HepG2 (cell line): ENCODE data around the gene COL9A3. TPM values are rescaled to one million over a fixed set of nuclear protein-coding genes. Genes with fewer than 3 reads are reported as not detected.

Source experiments
- ATAC-seq: fragments of 200-7000 bp; cut with Tn5 transposase; 3 replicates; pipeline ENCODE4 v1.9.1; 2020; ENCODE audit warnings: mild to moderate bottlenecking, moderate library complexity
- BruUV-seq: library from RNA; stranded (reverse); fragments of 400-500 nt; replicated peaks from 2 replicates; lab custom pipeline; 2021; lab: Mats Ljungman, UMichigan
- CTCF ChIA-PET: fragments of 300-600 bp; formaldehyde crosslinking; extraction: SDS; loops from one replicate; lab custom pipeline; 2021; ENCODE audit warnings: low total read pairs, inconsistent platforms, low intra/inter-chr PET ratio; lab: Yijun Ruan, JAX
- POLR2A ChIA-PET: fragments of 350-600 bp; sonication (Branson Sonifier 250); formaldehyde crosslinking; loops from one replicate; lab custom pipeline; 2020; ENCODE audit warnings: antibody characterized with exemption, inconsistent platforms; lab: Yijun Ruan, JAX
- DNase-seq: peaks from one replicate; pipeline ENCODE4 v3.0.0-alpha.2; 2015; ENCODE audit warnings: low spot score
- FAIRE-seq: peaks from 3 replicates; lab custom pipeline; 2011; peaks lifted over from hg19 to GRCh38; lab: Jason Lieb, UNC
- H2AFZ ChIP-seq: one replicate; pipeline ENCODE4 v1.6.1; 2011; ENCODE audit warnings: low read length, inconsistent platforms
- H3K27ac ChIP-seq: fragments of 300-600 bp; 3 replicates; pipeline ENCODE4 v1.8.0; 2011; ENCODE audit warnings: mixed run types, mild to moderate bottlenecking, mixed read lengths, low read length, inconsistent platforms; ENCODE audit not compliant: insufficient read depth; ENCODE audit errors: extremely low read length
- H3K27me3 ChIP-seq, 2 experiments: fragments of 200-600 bp in 1 of 2; 2 replicates in 1 of 2; 3 replicates in 1 of 2; pipeline versions ENCODE4 v1.6.0 to v1.8.0; 2011; ENCODE audit warnings: low read length in 2 of 2, mild to moderate bottlenecking in 2 of 2, moderate library complexity in 2 of 2, inconsistent platforms in 1 of 2; ENCODE audit not compliant: insufficient read depth in 2 of 2, control insufficient read depth in 1 of 2
- H3K36me3 ChIP-seq, 2 experiments: fragments of 200-600 bp in 1 of 2; replicated peaks in 1 of 2; 2 replicates in 1 of 2; 3 replicates in 1 of 2; pipeline versions ENCODE4 v1.5.1 to v1.8.0; 2011; ENCODE audit warnings: low read length in 2 of 2, inconsistent platforms in 1 of 2; ENCODE audit not compliant: insufficient read depth in 2 of 2, control insufficient read depth in 1 of 2
- H3K4me1 ChIP-seq: 2 replicates; pipeline ENCODE4 v1.5.1; 2012; ENCODE audit warnings: low read length, inconsistent platforms; ENCODE audit not compliant: insufficient read depth
- H3K4me2 ChIP-seq: 2 replicates; pipeline ENCODE4 v1.6.0; 2011; ENCODE audit warnings: low read depth, low read length, inconsistent platforms
- H3K4me3 ChIP-seq, 3 experiments: fragments of 200-600 bp in 1 of 3; sonication (generic), shearing (Covaris generic) in 1 of 3; replicated peaks in 1 of 3; 2 replicates each; pipeline ENCODE4 v1.5.1; 2011 to 2016; ENCODE audit warnings: low read length in 3 of 3, inconsistent platforms in 2 of 3, low read depth in 2 of 3, mild to moderate bottlenecking in 2 of 3, control low read depth in 1 of 3, mixed read lengths in 1 of 3; ENCODE audit not compliant: insufficient read depth in 1 of 3
- H3K79me2 ChIP-seq: one replicate; pipeline ENCODE4 v1.6.1; 2011; ENCODE audit warnings: low read length, inconsistent platforms; ENCODE audit not compliant: insufficient read depth
- H3K9ac ChIP-seq: 2 replicates; pipeline ENCODE4 v1.6.0; 2011; ENCODE audit warnings: mild to moderate bottlenecking, low read depth, low read length, inconsistent platforms; ENCODE audit not compliant: insufficient read depth
- H3K9me3 ChIP-seq: 2 replicates; pipeline ENCODE4 v1.5.1; 2012; ENCODE audit warnings: mild to moderate bottlenecking, low read length
- H4K20me1 ChIP-seq: 2 replicates; pipeline ENCODE4 v1.6.0; 2011; ENCODE audit warnings: inconsistent platforms, mild to moderate bottlenecking, low read length, moderate library complexity; ENCODE audit not compliant: insufficient read depth
- CBX5 ChIP-seq: sonication (generic); formaldehyde crosslinking; IDR thresholded peaks from 2 replicates; pipeline ENCODE4 v1.4.0; 2020; ENCODE audit warnings: missing genetic modification reagents, borderline replicate concordance
- FIP1L1 ChIP-seq: fragments of 200-400 bp; formaldehyde crosslinking; IDR thresholded peaks from 2 replicates; pipeline ENCODE4 v1.6.1; 2018; ENCODE audit warnings: low read depth, mild to moderate bottlenecking, low read length, moderate library complexity, borderline replicate concordance; ENCODE audit not compliant: insufficient read depth
- HOXD1 ChIP-seq: sonication (generic); formaldehyde crosslinking; IDR thresholded peaks from 2 replicates; pipeline ENCODE4 v1.5.0; 2020; ENCODE audit warnings: missing genetic modification reagents
- IRX3 ChIP-seq: sonication (generic); formaldehyde crosslinking; IDR thresholded peaks from 2 replicates; pipeline ENCODE4 v1.8.1; 2023; ENCODE audit warnings: mild to moderate bottlenecking, low read depth, missing genetic modification reagents, borderline replicate concordance
- JDP2 ChIP-seq: sonication (generic); formaldehyde crosslinking; IDR thresholded peaks from 2 replicates; pipeline ENCODE4 v1.8.1; 2022; ENCODE audit warnings: missing genetic modification reagents, borderline replicate concordance
- MEIS2 ChIP-seq: sonication (generic); formaldehyde crosslinking; IDR thresholded peaks from 2 replicates; pipeline ENCODE4 v1.9.0; 2021; ENCODE audit warnings: mild to moderate bottlenecking, missing genetic modification reagents
- TBX3 ChIP-seq: fragments of 450-650 bp; IDR thresholded peaks from 2 replicates; pipeline ENCODE4 v1.6.1; 2017; ENCODE audit warnings: antibody characterized with exemption, mild to moderate bottlenecking, inconsistent platforms, borderline replicate concordance
- ZBTB42 ChIP-seq: sonication (generic); formaldehyde crosslinking; IDR thresholded peaks from 2 replicates; pipeline ENCODE4 v1.5.0; 2020; ENCODE audit warnings: mild to moderate bottlenecking, missing genetic modification reagents
- ZMYM3 ChIP-seq: sonication (generic); formaldehyde crosslinking; IDR thresholded peaks from 2 replicates; pipeline ENCODE4 v1.5.1; 2020; ENCODE audit warnings: mild to moderate bottlenecking, missing genetic modification reagents
- ZNF776 ChIP-seq: sonication (generic); formaldehyde crosslinking; IDR thresholded peaks from 2 replicates; pipeline ENCODE4 v1.4.0; 2020; ENCODE audit warnings: mild to moderate bottlenecking, missing genetic modification reagents
- ZNF891 ChIP-seq: sonication (generic); formaldehyde crosslinking; IDR thresholded peaks from 2 replicates; pipeline ENCODE4 v1.5.0; 2020; ENCODE audit warnings: mild to moderate bottlenecking, missing genetic modification reagents
- ZSCAN20 ChIP-seq: sonication (generic); formaldehyde crosslinking; IDR thresholded peaks from 2 replicates; pipeline ENCODE4 v1.4.0; 2020; ENCODE audit warnings: missing genetic modification reagents, mild to moderate bottlenecking, borderline replicate concordance
- ZSCAN9 ChIP-seq: IDR thresholded peaks from 2 replicates; pipeline ENCODE4 v1.6.1; 2016; ENCODE audit warnings: borderline replicate concordance
- WGBS: methylation state at CpG from one replicate; pipeline ENCODE4 v1.1.6; 2017; ENCODE audit warnings: low lambda C conversion rate; 5-methylcytosine and 5-hydroxymethylcytosine counted together
- in situ Hi-C: cut with HindIII; loops from 2 replicates; pipeline ENCODE4 v1.10.0; 2017; ENCODE audit warnings: low pct_unique_long_range_greater_than_20kb; ENCODE audit not compliant: extremely low pct_ligation_motif_present
- intact Hi-C: fragments of 100-400 bp; cut with micrococcal nuclease; formaldehyde crosslinking; loops from one replicate; pipeline ENCODE4 v1.10.0; 2022; ENCODE audit not compliant: unreplicated experiment
- polyA plus RNA-seq, 8 experiments: library from polyadenylated mRNA; depleted of rRNA in 3 of 8; stranded (reverse) in 7 of 8; unstranded in 1 of 8; fragments of >200 nt; fragmentation: Illumina TruSeq in 4 of 8; extraction: Trizol in 4 of 8; gene quantifications; 2 replicates each; pipeline versions ENCODE4 v1.2.1 to v1.2.3, GENCODE V29; 2011 to 2016; ENCODE audit warnings: low read depth in 4 of 8, missing spikeins in 1 of 8, mixed read lengths in 1 of 8; ENCODE audit not compliant: insufficient read depth in 1 of 8
- total RNA-seq, 5 experiments: library from RNA; depleted of rRNA; stranded (reverse); fragments of >200 nt; fragmentation: Illumina TruSeq; extraction: Trizol; gene quantifications; 2 replicates each; pipeline ENCODE4 v1.2.3, GENCODE V29; 2016; ENCODE audit warnings: low read depth in 1 of 5
- TF ChIP-seq, protein P1 (sequence below): sonication (generic); formaldehyde crosslinking; IDR thresholded peaks from 2 replicates; pipeline ENCODE4 v1.5.0; 2020; ENCODE audit warnings: missing genetic modification reagents, mild to moderate bottlenecking, borderline replicate concordance
- TF ChIP-seq, protein P2 (sequence below): sonication (generic); formaldehyde crosslinking; IDR thresholded peaks from 2 replicates; pipeline ENCODE4 v1.4.0; 2020; ENCODE audit warnings: missing genetic modification reagents
- TF ChIP-seq, protein P3 (sequence below): fragments of 450-650 bp; IDR thresholded peaks from 2 replicates; pipeline ENCODE4 v1.6.1; 2016

COL9A3 gene
- total and polyA plus RNA-seq, 2 of the 13 experiments (the other 11 are each of a cell fraction or from before 2014, with no cell fraction given) = 155 to 204 TPM

DNA sequence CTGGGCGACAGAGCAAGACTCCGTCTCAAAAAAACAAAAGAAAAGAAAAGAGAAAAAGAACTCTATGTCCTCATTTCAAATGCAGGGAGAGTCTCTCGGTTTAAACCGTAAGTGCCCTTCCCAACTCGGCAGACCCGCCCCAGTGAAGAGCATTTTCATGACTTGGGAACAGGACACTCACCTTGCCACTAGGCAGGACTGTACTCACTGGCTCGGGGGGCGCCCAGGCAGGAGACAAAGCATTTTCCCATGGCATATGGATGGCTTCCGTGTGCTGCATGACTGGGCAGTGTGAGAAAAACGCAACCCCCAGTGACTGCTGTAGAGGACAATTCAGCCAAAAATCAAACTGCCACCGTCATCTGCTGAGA lies 44.2 kb upstream of the COL9A3 start:
- H3K4me1 ChIP-seq = peaks cover 13% of the 10 kb centered on the region
- WGBS = 10% methylated on average over 10 of the region's 11 CpGs
- ATAC-seq (no peak), FAIRE-seq (no peak), DNase-seq (no peak)
- no peak overlapping the region for H3K9ac ChIP-seq
- TF ChIP-seq, protein P1, sequence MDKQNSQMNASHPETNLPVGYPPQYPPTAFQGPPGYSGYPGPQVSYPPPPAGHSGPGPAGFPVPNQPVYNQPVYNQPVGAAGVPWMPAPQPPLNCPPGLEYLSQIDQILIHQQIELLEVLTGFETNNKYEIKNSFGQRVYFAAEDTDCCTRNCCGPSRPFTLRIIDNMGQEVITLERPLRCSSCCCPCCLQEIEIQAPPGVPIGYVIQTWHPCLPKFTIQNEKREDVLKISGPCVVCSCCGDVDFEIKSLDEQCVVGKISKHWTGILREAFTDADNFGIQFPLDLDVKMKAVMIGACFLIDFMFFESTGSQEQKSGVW (CRISPR knock-in tag) = no peak
- TF ChIP-seq, protein P2, sequence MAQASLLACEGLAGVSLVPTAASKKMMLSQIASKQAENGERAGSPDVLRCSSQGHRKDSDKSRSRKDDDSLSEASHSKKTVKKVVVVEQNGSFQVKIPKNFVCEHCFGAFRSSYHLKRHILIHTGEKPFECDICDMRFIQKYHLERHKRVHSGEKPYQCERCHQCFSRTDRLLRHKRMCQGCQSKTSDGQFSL = no peak
- TF ChIP-seq TBX3 (no peak), FIP1L1 (no peak), MEIS2 (CRISPR knock-in tag) (no peak), ZSCAN9 (CRISPR knock-in tag) (no peak), CBX5 (no peak), ZSCAN20 (CRISPR knock-in tag) (no peak), ZNF891 (CRISPR knock-in tag) (no peak), JDP2 (no peak), ZMYM3 (CRISPR knock-in tag) (no peak), HOXD1 (CRISPR knock-in tag) (no peak), ZBTB42 (CRISPR knock-in tag) (no peak), IRX3 (CRISPR knock-in tag) (no peak), ZNF776 (CRISPR knock-in tag) (no peak)
- TF ChIP-seq, protein P3, sequence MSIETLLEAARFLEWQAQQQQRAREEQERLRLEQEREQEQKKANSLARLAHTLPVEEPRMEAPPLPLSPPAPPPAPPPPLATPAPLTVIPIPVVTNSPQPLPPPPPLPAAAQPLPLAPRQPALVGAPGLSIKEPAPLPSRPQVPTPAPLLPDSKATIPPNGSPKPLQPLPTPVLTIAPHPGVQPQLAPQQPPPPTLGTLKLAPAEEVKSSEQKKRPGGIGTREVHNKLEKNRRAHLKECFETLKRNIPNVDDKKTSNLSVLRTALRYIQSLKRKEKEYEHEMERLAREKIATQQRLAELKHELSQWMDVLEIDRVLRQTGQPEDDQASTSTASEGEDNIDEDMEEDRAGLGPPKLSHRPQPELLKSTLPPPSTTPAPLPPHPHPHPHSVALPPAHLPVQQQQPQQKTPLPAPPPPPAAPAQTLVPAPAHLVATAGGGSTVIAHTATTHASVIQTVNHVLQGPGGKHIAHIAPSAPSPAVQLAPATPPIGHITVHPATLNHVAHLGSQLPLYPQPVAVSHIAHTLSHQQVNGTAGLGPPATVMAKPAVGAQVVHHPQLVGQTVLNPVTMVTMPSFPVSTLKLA = no peak
- no peaks in the 10 kb centered on the region for H3K9me3 ChIP-seq
- H3K27ac ChIP-seq = no peak overlapping the region
- H3K36me3 ChIP-seq = no peaks in the 10 kb centered on the region
- ChIA-PET POLR2A (no interaction called here), CTCF (no interaction called here)
- no peak overlapping the region for H2AFZ ChIP-seq
- no peak overlapping the region for H3K4me3 ChIP-seq
- no peaks in the 10 kb centered on the region for H3K79me2 ChIP-seq
- H3K4me2 ChIP-seq = no peak overlapping the region
- intact Hi-C loops = no loop called here
- BruUV-seq = no TSS peak
- 0 out of 2 replicates have a peak, but pooled peaks cover 3% of the 10 kb centered on the region for H4K20me1 ChIP-seq
- H3K27me3 ChIP-seq = peaks cover 52 to 90% of the 10 kb centered on the region in 2 experiments
- in situ Hi-C loops = loop anchor here (10.0 kb wide), 1 partner anchor 88 kb away; no protein-coding TSS in a partner anchor
